ENCODE data around the gene ZIC1.

ZIC1 gene

DNA sequence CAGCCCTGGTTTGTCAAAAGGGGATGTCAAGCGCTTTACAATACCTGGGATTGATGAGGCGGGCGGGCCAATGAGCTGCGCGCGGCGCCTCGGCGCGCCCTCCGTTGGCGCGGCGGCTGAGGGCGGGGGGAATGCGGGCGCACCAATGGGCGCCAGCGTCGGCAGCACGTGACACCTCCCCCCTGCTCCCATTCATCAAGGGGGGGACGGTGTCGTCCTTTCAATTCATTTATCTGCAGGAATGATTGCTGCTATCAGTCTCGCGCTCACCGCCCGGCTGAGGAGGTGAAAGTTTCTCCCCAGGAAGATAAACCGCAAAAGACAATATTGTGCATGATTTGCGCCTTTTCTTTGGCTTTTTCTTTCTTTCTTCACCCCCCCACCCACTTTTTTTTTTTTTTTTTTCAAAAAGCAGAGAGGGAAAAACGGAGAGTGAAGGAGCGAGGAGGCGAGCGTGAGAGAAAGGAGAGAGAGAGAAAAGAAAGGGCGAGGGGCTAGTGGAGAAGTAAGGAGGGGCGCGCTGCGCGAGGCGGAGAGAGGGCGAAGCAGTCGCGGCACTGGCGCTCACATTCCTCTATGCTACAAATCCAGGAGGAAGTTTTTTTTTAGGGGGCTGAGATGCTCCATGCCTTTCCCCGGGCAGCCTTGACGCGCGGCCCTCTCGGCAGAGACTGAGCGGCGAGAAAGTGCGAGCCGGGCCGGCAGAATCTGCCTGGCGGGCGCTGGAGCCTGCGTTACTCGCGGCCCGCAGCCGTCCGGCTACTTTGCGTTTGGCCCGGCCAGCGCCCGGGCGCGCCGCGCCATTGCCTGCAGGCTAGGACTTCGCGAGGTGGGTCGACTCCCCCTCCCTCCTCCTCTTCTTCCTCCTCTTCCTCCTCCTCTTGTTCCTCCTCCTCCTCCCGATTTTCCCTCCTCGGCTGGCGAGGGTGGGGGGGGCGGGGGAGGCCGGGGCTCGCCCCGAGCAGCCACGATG, at the start of gene ZIC1:
Gene ZIC1, plus strand, starts transcription at position 223 of the 973 bp plus-strand sequence. Its CDS starts 748 bp downstream, at position 971.
- H3K4me3 ChIP-seq (ENCODE audit: low read length) = peak within 1 kb of the TSS; percentile 69

DNA sequence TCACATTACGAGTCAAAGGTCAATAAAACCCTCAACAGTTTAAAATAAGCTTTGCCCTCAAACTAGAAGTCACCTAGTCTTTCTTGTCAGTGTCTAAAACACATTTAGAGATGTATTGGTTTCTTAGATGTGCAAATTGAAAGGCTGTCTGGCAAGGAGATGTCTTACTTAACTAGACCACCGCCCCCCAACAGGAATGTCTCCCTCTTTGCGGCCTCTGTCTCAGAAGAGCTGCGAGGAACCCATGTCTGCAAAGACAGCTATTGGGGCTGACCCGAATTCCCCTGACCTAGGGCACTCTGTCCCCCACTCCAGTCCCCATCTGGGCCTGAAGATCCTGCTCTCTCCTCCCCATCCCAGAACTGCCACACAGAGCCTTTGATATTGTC, 49.1 kb upstream of the ZIC1 start:
- H3K27me3 ChIP-seq (ENCODE audit: control insufficient read depth, insufficient read depth, low read length) = peaks cover 99% of the 10 kb centered on the region
- no peak overlapping the region for H3K4me3 ChIP-seq (ENCODE audit: low read length)
- no peak overlapping the region for H3K9ac ChIP-seq (ENCODE audit: low read length)
- no peaks in the 10 kb centered on the region for H3K36me3 ChIP-seq (ENCODE audit: control insufficient read depth, low read depth, low read length)
- peaks cover 45% of the 10 kb centered on the region for H3K4me1 ChIP-seq (ENCODE audit: control insufficient read depth, low read depth, low read length)
- H3K9me3 ChIP-seq (ENCODE audit: control insufficient read depth, low read depth, low read length) = no peaks in the 10 kb centered on the region
- no peak overlapping the region for H3K27ac ChIP-seq (ENCODE audit: low read length)

More for the DNA sequence above, at the start of gene ZIC1:
- no peaks in the 10 kb centered on the region for H3K36me3 ChIP-seq (ENCODE audit: control insufficient read depth, low read depth, low read length)
- no peak within 1 kb of the TSS for H3K9ac ChIP-seq (ENCODE audit: low read length)
- H3K27ac ChIP-seq (ENCODE audit: low read length) = no peak within 1 kb of the TSS
- H3K4me1 ChIP-seq (ENCODE audit: control insufficient read depth, low read depth, low read length) = peaks cover 55% of the 10 kb centered on the region
- H3K9me3 ChIP-seq (ENCODE audit: control insufficient read depth, low read depth, low read length) = no peaks in the 10 kb centered on the region
- H3K27me3 ChIP-seq (ENCODE audit: control insufficient read depth, insufficient read depth, low read length) = peaks cover 100% of the 10 kb centered on the region

DNA sequence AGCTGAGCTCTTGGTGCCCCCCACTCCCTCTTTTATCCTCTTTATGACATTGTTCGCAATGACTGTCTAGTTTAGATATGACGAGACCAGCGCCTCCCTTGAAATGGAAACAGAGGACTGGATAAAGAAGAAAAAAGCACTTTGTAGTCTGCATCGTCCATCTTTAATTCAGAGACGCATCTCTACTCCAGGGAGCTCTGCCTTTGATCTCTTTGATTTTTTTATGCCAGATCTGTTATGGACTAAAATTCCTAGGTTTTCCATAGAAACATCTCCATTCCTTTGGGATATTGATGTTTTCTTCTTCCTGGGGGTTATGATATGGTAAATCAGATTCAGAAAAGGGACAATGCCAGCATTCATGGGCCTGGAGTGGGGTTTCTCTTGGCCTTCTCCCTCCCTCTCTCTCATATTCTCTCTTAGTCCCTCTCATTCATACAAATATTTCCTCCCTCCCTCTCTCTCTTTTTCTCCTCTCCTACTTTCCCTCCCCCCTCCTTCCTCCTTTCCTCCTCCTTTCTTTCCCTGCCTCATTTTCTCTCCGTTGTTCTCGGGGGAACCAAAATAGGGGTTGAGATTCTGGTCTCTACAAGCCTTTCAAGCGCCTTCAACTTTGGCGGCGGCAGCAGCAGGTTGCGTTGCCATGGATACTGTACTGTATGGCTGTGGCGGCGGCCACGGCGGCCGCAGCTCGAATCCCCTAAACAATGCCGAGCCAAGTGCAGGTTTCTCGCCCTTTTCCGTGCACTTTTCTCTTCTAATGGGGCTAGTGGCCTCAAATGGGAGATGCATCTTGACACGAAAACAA, 48.3 kb upstream of the ZIC1 start:
- Histone ChIP-seq H3K4me1 (ENCODE audit: control insufficient read depth, low read depth, low read length) (peaks cover 38% of the 10 kb centered on the region), H3K9ac (ENCODE audit: low read length) (no peak overlapping the region), H3K4me3 (ENCODE audit: low read length) (peak overlapping the region; percentile 8), H3K9me3 (ENCODE audit: control insufficient read depth, low read depth, low read length) (no peaks in the 10 kb centered on the region), H3K36me3 (ENCODE audit: control insufficient read depth, low read depth, low read length) (no peaks in the 10 kb centered on the region), H3K27ac (ENCODE audit: low read length) (no peak overlapping the region), H3K27me3 (ENCODE audit: control insufficient read depth, insufficient read depth, low read length) (peaks cover 99% of the 10 kb centered on the region)

DNA sequence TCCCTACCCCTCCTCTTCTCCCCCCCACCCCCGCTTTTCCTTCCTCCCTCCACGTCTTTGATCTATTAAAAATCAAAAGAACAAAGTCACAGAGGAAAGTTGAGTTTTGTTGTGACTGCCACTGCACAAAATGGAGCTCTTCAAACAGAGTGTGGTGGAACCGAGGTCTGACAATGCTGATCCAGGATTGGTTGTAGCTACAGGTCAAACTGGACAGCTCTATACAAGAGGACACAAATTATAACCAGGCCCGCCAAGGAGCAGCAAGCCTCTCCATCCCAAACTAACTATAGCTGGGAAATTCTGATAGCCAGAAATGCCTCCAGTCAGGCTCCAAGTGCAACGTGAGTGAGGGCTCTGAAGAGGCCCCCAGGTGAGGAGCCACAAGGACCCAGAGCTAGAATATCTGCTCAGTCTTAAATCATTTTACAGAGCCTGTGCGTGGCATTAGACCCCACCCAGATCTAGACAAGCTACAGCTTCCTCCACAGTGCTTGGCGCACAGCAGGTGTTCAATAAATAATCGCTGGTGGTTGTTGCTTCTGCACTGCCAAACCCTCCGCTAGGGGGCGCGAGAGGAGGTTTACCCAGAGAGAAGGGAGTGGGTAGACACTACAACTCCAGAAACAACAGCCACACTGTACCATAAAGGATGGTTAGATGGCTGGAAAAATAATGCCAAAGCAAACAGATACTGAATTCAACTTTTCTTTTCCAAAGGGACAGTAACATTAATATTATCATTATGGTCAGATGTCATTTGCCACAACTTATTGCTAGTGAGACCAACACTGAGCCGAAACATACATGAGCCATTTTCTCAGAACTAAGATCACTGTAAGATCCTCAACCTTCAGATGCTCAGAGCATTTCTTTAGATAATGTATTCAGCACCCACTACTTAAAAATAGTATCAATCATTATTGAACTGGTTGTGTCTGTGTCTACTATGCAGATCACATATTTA, 47.4 kb upstream of the ZIC1 start:
- Histone ChIP-seq H3K27ac (ENCODE audit: low read length) (no peak overlapping the region), H3K9ac (ENCODE audit: low read length) (no peak overlapping the region), H3K4me1 (ENCODE audit: control insufficient read depth, low read depth, low read length) (peaks cover 29% of the 10 kb centered on the region), H3K9me3 (ENCODE audit: control insufficient read depth, low read depth, low read length) (no peaks in the 10 kb centered on the region), H3K36me3 (ENCODE audit: control insufficient read depth, low read depth, low read length) (no peaks in the 10 kb centered on the region), H3K4me3 (ENCODE audit: low read length) (peak overlapping the region; percentile 8), H3K27me3 (ENCODE audit: control insufficient read depth, insufficient read depth, low read length) (peaks cover 99% of the 10 kb centered on the region)

DNA sequence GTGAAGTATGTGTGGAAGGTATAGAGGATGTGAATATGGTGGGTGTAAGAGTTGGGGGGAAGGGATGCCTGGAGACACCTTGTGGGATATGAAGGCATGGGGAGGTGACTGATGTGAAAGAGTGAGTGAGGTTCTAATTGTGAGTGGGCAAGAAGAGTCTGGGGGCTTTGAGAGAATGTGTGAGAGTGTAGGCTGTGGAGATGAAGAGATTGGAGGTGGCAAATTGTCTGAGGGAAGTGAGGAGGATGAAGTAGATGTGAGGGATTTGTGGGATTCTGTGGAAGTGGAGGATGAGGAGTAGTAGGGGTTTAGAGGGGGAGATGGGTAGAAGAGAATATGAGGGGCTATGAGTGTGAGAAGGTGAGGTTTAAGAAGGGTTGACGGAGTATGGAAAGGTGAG, 44.4 kb upstream of the ZIC1 start:
- Histone ChIP-seq H3K36me3 (ENCODE audit: control insufficient read depth, low read depth, low read length) (no peaks in the 10 kb centered on the region), H3K27me3 (ENCODE audit: control insufficient read depth, insufficient read depth, low read length) (peaks cover 99% of the 10 kb centered on the region), H3K4me1 (ENCODE audit: control insufficient read depth, low read depth, low read length) (peaks cover 36% of the 10 kb centered on the region), H3K27ac (ENCODE audit: low read length) (no peak overlapping the region), H3K9me3 (ENCODE audit: control insufficient read depth, low read depth, low read length) (no peaks in the 10 kb centered on the region), H3K9ac (ENCODE audit: low read length) (no peak overlapping the region), H3K4me3 (ENCODE audit: low read length) (no peak overlapping the region)

DNA sequence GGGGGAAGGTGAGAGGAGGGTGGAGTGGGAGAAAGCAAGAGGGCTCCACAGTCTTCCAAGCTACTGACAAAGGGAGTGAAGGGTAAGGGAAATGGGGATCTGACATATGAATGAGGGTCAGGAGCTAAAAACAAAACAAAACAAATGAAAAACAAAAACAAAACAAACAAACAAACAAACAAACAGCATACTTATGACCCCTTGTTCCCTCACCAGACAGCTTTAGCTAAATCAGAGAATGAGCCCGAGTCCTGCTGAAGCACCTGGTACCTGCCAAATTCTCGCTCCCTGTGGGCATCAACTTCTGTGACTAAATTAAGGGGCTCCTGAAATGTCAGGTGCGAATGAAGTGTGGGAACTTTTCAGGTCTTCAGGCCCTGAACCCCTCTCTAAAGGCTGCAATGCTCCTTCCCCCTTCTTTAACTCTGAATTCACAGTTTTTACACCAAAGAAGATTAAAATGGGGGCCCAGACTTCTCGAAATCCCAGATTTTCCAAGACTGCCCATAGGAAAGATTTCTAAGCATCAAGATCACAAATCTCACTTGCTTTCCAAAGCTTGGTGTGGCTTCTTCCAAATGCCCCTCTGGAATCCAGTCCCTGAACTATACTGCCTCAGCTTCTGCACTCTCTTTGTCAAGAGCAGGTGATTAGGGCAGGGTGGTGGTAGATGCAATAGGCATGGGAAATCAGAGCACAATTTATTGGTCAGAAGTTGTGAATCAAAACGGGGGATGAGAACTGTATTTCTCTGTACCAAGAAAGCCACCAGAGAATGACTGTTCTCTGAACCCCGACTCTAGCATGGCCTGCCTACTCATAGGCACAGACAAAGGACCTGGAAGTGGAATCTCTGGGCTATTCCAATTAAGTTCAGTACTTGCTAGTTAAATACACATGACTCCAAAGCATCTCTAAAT, 43.7 kb upstream of the ZIC1 start:
- Histone ChIP-seq H3K9me3 (ENCODE audit: control insufficient read depth, low read depth, low read length) (no peaks in the 10 kb centered on the region), H3K27me3 (ENCODE audit: control insufficient read depth, insufficient read depth, low read length) (peaks cover 99% of the 10 kb centered on the region), H3K9ac (ENCODE audit: low read length) (no peak overlapping the region), H3K36me3 (ENCODE audit: control insufficient read depth, low read depth, low read length) (no peaks in the 10 kb centered on the region), H3K4me3 (ENCODE audit: low read length) (no peak overlapping the region), H3K4me1 (ENCODE audit: control insufficient read depth, low read depth, low read length) (peaks cover 31% of the 10 kb centered on the region), H3K27ac (ENCODE audit: low read length) (no peak overlapping the region)

DNA sequence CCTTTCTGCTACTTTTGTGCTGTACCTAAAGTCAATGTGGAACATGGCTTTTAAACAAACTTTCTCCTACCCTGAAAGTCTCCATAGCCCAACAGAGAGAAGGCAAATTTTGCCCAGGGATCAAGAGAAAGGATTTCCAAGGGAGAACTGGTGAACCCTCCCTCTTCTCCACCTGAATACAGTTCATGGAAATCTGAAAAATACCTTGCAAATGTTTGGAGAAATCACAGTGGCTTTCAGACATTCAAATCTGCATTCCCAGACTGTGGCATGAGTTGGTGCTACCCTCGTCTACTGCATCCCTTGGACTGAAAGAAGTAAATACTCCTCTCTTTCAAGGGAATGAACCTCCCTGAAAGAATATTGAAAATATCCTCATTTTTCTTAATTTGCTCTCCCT, 41.5 kb upstream of the ZIC1 start:
- H3K36me3 ChIP-seq (ENCODE audit: control insufficient read depth, low read depth, low read length) = no peaks in the 10 kb centered on the region
- H3K4me3 ChIP-seq (ENCODE audit: low read length) = no peak overlapping the region
- H3K4me1 ChIP-seq (ENCODE audit: control insufficient read depth, low read depth, low read length) = peaks cover 38% of the 10 kb centered on the region
- H3K27ac ChIP-seq (ENCODE audit: low read length) = no peak overlapping the region
- no peak overlapping the region for H3K9ac ChIP-seq (ENCODE audit: low read length)
- H3K27me3 ChIP-seq (ENCODE audit: control insufficient read depth, insufficient read depth, low read length) = peaks cover 100% of the 10 kb centered on the region
- H3K9me3 ChIP-seq (ENCODE audit: control insufficient read depth, low read depth, low read length) = no peaks in the 10 kb centered on the region

DNA sequence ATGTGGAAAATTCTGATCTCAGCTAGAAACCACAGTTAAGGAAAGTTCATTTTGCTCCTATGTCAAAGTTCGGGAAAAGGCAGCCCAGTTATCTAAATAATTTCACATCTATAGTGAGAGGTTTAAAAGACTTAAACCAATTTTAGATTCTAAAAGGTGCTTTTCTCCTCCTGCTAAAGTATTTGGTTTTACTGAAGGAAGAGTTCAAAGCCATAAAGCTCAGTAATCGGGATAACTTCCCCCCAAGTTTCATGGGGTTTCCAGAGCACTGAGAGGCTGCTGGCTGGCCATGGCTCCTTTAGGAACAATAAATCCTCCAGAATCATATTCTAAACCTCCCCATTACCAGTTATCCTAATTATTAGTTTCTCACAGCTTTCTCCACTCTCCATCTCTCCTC, 41.0 kb upstream of the ZIC1 start:
- Histone ChIP-seq H3K27ac (ENCODE audit: low read length) (no peak overlapping the region), H3K36me3 (ENCODE audit: control insufficient read depth, low read depth, low read length) (no peaks in the 10 kb centered on the region), H3K9ac (ENCODE audit: low read length) (no peak overlapping the region), H3K4me3 (ENCODE audit: low read length) (no peak overlapping the region), H3K27me3 (ENCODE audit: control insufficient read depth, insufficient read depth, low read length) (peaks cover 100% of the 10 kb centered on the region), H3K9me3 (ENCODE audit: control insufficient read depth, low read depth, low read length) (no peaks in the 10 kb centered on the region), H3K4me1 (ENCODE audit: control insufficient read depth, low read depth, low read length) (peaks cover 42% of the 10 kb centered on the region)

DNA sequence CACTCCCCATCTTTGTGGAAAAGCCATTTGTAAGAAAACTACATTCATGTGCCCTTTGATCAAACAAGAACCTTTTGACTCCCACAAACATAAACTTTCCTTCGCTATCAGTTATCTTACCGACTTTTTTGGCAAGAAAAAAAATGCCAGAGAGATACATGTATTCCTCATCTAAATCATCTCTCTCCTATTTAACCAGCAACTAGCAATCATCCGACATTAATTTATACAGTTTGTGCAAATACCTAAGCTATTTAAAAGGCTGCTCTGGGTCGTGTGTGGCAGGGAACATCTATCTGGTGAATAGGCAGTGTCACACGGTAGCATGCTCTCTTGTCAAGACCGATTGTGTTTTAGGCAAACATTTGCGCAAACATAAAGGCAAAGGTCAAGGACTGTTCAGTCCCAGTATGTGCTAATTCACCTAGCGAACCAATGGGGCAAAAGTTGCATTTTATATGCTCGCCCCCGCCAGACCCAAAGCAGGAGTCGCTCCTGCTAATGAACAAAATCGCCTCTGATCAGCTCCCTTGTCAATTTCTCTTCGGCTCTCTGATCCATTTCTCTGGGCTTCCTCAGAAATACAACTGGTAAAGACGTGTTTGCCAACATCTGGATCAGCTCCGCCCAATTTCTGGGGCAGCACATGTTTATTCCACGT, 40.5 kb upstream of the ZIC1 start:
- H3K9ac ChIP-seq (ENCODE audit: low read length) = no peak overlapping the region
- no peaks in the 10 kb centered on the region for H3K36me3 ChIP-seq (ENCODE audit: control insufficient read depth, low read depth, low read length)
- peaks cover 46% of the 10 kb centered on the region for H3K4me1 ChIP-seq (ENCODE audit: control insufficient read depth, low read depth, low read length)
- no peak overlapping the region for H3K27ac ChIP-seq (ENCODE audit: low read length)
- H3K27me3 ChIP-seq (ENCODE audit: control insufficient read depth, insufficient read depth, low read length) = peaks cover 100% of the 10 kb centered on the region
- H3K4me3 ChIP-seq (ENCODE audit: low read length) = no peak overlapping the region
- no peaks in the 10 kb centered on the region for H3K9me3 ChIP-seq (ENCODE audit: control insufficient read depth, low read depth, low read length)

DNA sequence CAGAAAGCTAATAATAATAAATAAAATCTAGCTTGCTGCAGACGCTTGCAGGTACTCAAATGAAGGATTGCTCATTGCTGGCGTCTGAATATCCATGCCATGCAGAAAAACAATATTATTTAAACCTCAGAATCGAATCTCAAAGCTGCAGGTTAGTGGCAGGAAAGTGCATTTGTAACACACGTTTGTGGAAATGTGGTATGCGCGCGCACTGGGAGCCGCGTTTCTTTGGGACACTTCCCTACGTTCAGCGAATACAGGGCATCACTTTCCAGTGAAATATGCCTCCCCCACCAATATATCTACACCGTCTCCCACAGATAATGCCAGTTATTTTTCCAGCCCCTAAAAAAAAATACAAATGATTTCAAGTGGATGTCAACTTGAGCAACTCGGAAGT, 39.9 kb upstream of the ZIC1 start:
- no peaks in the 10 kb centered on the region for H3K9me3 ChIP-seq (ENCODE audit: control insufficient read depth, low read depth, low read length)
- peaks cover 100% of the 10 kb centered on the region for H3K27me3 ChIP-seq (ENCODE audit: control insufficient read depth, insufficient read depth, low read length)
- H3K9ac ChIP-seq (ENCODE audit: low read length) = no peak overlapping the region
- H3K36me3 ChIP-seq (ENCODE audit: control insufficient read depth, low read depth, low read length) = no peaks in the 10 kb centered on the region
- H3K4me1 ChIP-seq (ENCODE audit: control insufficient read depth, low read depth, low read length) = peaks cover 46% of the 10 kb centered on the region
- H3K27ac ChIP-seq (ENCODE audit: low read length) = no peak overlapping the region
- H3K4me3 ChIP-seq (ENCODE audit: low read length) = peak overlapping the region; percentile 28

All from iPS-18a (cell line).